Measurements from ENCODE around the gene UXS1. TPM values are rescaled to one million over a fixed set of nuclear protein-coding genes. Genes with fewer than 3 reads are reported as not detected.
A peak's percentile ranks its signal among the peaks of the same experiment; 100 is the strongest.

UXS1 gene
- total and polyA plus RNA-seq, 9 of the 15 experiments (the other 6 are each of a cell fraction or from before 2014, with no cell fraction given) = 5.8 to 25.8 (median 15.0) TPM

DNA sequence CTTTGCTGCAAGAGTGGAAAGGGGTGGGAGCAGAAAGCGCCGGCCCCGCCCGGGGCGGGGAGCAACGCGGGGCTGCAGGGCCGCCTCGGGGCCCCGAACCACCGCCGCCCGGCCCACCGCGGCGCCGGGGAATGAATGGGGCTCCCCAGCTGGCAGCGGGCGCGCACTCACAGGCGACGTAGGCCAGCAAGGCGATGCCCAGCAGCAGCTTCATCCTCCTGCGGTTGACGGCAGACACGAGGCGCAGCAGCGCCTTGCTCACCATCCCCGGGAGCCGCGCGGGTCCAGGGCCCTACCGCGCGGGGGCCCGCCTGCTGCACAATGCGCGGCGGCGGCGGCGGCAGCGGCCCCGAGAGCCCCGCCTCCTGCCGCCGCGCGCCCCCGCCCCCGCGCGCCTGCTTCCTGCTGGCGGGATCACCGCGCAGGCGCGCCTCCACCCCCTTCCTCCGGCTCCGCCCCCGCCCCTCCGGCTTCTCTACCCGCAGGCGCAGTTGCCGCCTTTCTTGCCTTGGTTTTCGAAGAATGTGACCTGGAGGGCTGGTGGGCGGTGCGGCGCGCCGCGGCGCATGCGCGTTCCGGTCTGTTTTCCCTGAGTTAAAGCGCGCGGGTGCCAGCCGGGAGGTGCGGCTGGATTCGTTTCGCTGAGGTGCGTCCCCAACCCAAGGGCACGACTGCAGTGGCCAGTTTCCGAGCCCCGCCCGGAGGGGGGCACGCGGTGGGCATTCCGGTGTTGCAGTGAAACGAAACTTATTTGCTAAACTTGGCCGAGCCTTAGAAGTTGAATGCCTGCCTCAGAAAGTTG, at the start of gene UXS1 (continued):
- no peak for TF ChIP-seq THRAP3 (IDR thresholded peaks at IDR 0.05; ENCODE audit: borderline replicate concordance)
- TF ChIP-seq MCM3 (IDR thresholded peaks at IDR 0.05) = no peak
- peak; percentile 46; the same call in 1 of the 2 replicates for TF ChIP-seq ZNF431 (CRISPR knock-in tag; IDR thresholded peaks at IDR 0.05)
- no peak for TF ChIP-seq TBL1XR1 (IDR thresholded peaks at IDR 0.05; ENCODE audit: low read length in 2 of 2)
- TF ChIP-seq MCM5 (IDR thresholded peaks at IDR 0.05; ENCODE audit: low read depth) = no peak
- no peak for TF ChIP-seq ZNF79 (CRISPR knock-in tag; IDR thresholded peaks at IDR 0.05; ENCODE audit: low read depth)
- no peak for TF ChIP-seq SIX5 (IDR thresholded peaks at IDR 0.05; ENCODE audit: borderline replicate concordance in 1 of 2, insufficient read depth in 1 of 2, low read depth in 1 of 2, low read length in 2 of 2)
- no peak for TF ChIP-seq CBX8 (IDR thresholded peaks at IDR 0.05; ENCODE audit: borderline replicate concordance, extremely low read depth, low read depth, low read length, poor library complexity, severe bottlenecking)
- TF ChIP-seq HNRNPUL1 (IDR thresholded peaks at IDR 0.05; ENCODE audit: low read length) = no peak
- no peak for TF ChIP-seq ZNF695 (CRISPR knock-in tag; IDR thresholded peaks at IDR 0.05)
- no peak for TF ChIP-seq MLX (CRISPR knock-in tag; conservative IDR thresholded peaks at IDR 0.05)
- TF ChIP-seq SIRT6 (IDR thresholded peaks at IDR 0.05; ENCODE audit: low read depth, low read length) = no peak
- TF ChIP-seq ZNF12 (CRISPR knock-in tag; IDR thresholded peaks at IDR 0.05) = 0 out of 2 replicates have a peak, but pooled peaks have one; percentile 40
- TF ChIP-seq, protein P1, sequence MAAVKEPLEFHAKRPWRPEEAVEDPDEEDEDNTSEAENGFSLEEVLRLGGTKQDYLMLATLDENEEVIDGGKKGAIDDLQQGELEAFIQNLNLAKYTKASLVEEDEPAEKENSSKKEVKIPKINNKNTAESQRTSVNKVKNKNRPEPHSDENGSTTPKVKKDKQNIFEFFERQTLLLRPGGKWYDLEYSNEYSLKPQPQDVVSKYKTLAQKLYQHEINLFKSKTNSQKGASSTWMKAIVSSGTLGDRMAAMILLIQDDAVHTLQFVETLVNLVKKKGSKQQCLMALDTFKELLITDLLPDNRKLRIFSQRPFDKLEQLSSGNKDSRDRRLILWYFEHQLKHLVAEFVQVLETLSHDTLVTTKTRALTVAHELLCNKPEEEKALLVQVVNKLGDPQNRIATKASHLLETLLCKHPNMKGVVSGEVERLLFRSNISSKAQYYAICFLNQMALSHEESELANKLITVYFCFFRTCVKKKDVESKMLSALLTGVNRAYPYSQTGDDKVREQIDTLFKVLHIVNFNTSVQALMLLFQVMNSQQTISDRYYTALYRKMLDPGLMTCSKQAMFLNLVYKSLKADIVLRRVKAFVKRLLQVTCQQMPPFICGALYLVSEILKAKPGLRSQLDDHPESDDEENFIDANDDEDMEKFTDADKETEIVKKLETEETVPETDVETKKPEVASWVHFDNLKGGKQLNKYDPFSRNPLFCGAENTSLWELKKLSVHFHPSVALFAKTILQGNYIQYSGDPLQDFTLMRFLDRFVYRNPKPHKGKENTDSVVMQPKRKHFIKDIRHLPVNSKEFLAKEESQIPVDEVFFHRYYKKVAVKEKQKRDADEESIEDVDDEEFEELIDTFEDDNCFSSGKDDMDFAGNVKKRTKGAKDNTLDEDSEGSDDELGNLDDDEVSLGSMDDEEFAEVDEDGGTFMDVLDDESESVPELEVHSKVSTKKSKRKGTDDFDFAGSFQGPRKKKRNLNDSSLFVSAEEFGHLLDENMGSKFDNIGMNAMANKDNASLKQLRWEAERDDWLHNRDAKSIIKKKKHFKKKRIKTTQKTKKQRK (IDR thresholded peaks at IDR 0.05; ENCODE audit: borderline replicate concordance, low read depth, low read length) = no peak
- no peak for TF ChIP-seq IRF1 (CRISPR knock-in tag; IDR thresholded peaks at IDR 0.05; ENCODE audit: borderline replicate concordance)
- no peak for TF ChIP-seq XRCC3 (IDR thresholded peaks at IDR 0.05)
- TF ChIP-seq ZNF75A (CRISPR knock-in tag; IDR thresholded peaks at IDR 0.05) = no peak
- TF ChIP-seq, protein P2, sequence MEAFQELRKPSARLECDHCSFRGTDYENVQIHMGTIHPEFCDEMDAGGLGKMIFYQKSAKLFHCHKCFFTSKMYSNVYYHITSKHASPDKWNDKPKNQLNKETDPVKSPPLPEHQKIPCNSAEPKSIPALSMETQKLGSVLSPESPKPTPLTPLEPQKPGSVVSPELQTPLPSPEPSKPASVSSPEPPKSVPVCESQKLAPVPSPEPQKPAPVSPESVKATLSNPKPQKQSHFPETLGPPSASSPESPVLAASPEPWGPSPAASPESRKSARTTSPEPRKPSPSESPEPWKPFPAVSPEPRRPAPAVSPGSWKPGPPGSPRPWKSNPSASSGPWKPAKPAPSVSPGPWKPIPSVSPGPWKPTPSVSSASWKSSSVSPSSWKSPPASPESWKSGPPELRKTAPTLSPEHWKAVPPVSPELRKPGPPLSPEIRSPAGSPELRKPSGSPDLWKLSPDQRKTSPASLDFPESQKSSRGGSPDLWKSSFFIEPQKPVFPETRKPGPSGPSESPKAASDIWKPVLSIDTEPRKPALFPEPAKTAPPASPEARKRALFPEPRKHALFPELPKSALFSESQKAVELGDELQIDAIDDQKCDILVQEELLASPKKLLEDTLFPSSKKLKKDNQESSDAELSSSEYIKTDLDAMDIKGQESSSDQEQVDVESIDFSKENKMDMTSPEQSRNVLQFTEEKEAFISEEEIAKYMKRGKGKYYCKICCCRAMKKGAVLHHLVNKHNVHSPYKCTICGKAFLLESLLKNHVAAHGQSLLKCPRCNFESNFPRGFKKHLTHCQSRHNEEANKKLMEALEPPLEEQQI (IDR thresholded peaks at IDR 0.05) = no peak
- TF ChIP-seq ZNF384 (IDR thresholded peaks at IDR 0.05; ENCODE audit: low read depth, low read length) = no peak
- TF ChIP-seq SAFB (IDR thresholded peaks at IDR 0.05; ENCODE audit: borderline replicate concordance, low read depth, low read length) = no peak
- no peak for TF ChIP-seq KAT8 (IDR thresholded peaks at IDR 0.05; ENCODE audit: low read depth)

Measured in K562 (cell line).